ENCODE results near the gene ADARB2.
"Not testable (repeated sequence)": the region's sequence is repeated elsewhere in the genome, so short reads cannot be mapped to it uniquely, and the experiment has no call there.

Gene ADARB2

GRCh38 chr10:1414893-1415292 lies 322.4 kb downstream of the ADARB2 start:
- DNase-seq, result no peak

- DNase-seq, result not testable (repeated sequence)
Measured at GRCh38 chr10:1414346-1414745, 323.0 kb downstream of the ADARB2 start.

DNA sequence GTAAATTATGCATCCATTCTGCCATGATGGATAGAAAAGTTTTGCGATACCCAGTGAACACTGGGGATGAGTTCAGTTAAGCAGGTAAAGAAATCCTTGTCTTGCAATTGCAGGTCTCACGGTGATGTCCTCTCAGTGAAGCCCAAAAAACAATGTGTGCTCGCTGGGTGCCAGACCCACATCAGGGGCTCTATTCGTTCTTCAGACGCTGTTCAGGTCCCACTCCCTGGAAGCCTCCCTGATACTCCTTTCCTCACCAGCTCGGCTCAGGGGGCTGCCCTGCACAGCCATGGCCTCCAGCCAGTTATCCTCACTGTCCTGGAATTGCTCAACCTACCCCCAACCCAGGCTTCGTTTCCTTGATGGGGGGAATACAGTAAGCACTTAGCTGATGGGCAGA lies 323.5 kb downstream of the ADARB2 start:
- DNase-seq, result no peak

DNA sequence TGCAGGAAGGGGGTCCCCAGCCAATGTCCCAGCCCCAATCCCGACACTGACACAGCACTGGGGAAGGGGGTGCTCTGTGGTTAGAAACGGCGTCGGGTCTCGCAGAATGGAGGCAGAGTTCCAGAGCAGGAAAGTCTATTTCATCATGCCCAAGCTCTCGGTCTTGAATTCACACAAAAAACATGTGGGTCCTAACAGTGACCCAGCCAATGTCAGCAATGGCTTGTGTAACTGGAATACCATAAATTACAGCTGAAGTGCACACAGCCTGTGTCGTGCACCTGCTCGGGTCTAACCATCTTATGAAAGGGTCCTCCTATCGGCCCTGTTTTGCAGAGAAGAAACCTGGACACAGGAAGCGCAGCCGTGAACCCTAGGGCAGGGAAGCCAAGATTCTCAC lies 324.1 kb downstream of the ADARB2 start:
- no peak for DNase-seq

GRCh38 chr10:1412531-1413189 lies 324.7 kb downstream of the ADARB2 start:
- no peak for DNase-seq

DNA sequence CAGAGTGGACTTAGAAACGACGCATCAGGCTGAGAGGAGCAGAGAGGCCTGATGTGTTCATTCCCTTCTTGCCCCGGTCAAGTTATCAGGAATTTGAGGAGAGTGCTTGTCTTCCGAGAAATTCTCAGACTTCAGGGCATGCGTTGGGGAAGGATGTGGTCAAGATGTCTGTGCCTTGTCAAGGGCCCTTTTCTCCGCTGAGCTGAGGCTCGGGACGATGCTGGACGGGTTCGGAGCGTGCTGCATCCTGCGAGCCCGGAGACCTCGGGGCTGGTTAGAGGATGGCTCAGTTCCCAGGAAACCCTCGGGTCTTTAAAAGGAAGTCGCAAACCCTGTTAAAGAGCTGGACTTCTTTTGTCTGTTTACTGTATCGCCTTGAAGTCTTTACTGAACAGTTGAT lies 325.4 kb downstream of the ADARB2 start:
- no peak for DNase-seq

GRCh38 chr10:1411451-1411850 lies 325.9 kb downstream of the ADARB2 start:
- DNase-seq, result no peak

DNA sequence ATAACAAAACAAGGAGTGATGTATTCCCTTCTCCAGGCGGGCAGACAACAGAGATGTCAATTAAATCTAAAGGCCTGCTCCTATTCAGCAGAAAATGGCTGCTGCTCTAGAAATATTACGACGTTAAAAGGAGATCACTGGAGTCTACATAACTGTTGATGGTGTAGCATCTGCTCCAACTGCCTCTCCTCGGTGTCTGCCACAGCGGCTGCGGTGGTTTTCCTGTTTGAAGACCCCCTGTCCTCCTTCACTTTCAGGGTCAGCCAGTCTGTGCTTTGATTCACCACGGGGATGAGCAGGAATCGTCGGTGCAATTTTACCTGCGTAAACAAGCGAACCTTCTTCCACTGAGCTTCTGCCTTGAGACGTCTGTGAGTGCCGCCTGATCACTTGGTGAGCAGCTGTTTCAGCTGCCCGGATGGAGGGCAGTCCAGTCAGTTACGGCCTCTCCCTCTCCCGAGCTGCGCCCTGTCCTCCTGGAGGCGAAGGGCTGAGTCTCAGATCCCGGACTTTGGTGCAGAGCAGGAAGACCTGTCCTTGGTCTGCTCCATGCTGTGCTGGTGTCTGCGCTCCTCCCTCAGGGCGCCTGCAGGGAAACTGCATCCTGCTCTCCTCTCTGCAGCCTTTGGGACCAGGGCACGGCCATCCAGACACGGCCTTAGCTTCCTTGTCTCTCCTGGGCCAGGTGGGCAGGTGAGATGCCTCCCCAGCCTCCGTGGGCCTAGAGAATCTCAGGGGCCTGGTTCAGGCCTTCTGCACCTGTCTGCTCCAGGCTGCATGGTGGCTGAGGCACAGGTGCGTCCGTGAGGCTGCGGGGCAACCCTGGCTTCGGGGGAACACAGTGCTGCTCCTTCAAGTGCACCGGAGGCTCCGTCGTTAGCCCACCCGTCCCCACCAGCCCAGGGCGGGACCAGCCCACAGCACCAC lies 326.6 kb downstream of the ADARB2 start:
- DNase-seq, result no peak

DNA sequence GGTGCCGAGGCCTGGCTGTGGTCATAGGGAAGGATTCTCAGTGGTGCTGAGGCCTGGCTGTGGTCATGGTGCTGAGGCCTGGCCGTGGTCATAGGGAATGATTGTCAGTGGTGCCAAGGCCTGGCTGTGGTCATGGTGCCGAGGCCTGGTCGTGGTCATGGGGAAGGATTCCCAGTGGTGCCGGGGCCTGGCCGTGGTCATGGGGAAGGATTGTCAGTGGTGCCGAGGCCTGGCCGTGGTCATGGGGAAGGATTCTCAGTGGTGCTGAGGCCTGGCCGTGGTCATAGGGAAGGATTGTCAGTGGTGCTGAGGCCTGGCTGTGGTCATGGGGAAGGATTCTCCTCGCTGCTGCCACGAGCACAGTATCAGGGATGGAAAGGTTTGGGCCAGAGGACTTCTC lies 327.3 kb downstream of the ADARB2 start:
- no peak for DNase-seq

- DNase-seq, result no peak
Measured at GRCh38 chr10:1409392-1409791, 327.9 kb downstream of the ADARB2 start.

DNA sequence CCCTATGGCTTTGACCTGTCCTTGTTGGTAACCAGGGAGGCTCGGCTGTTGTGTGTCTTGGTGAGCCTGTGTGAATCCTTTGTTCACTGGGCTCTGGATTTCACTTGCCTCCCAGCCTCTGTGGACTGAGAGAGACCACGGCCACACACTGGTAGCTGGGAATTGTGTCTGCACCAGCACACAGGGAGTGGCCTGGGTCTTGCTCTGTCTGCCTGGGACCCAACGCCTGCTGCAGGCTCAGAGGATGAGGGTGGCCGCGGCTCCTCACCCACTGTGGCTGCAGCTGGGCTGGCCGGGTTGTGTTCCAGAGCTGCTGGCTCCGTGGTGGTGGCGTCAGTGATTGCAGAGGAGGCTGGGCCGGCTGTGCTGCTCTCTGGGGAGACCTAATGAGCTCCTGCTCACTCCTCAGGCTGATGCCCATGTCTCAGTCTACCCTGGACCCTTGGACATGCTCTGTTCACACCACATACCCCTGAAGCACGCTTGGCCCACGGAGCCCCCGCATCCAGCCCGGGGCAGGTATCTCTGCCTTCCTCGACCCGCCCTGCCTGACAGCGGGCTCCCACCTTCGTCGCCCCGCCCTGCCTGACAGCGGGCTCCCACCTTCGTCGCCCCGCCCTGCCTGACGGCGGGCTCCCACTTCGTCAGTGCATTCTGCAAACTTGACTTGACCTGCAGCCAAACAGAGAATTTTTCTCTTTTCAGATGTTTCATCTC lies 328.5 kb downstream of the ADARB2 start:
- no peak for DNase-seq

DNA sequence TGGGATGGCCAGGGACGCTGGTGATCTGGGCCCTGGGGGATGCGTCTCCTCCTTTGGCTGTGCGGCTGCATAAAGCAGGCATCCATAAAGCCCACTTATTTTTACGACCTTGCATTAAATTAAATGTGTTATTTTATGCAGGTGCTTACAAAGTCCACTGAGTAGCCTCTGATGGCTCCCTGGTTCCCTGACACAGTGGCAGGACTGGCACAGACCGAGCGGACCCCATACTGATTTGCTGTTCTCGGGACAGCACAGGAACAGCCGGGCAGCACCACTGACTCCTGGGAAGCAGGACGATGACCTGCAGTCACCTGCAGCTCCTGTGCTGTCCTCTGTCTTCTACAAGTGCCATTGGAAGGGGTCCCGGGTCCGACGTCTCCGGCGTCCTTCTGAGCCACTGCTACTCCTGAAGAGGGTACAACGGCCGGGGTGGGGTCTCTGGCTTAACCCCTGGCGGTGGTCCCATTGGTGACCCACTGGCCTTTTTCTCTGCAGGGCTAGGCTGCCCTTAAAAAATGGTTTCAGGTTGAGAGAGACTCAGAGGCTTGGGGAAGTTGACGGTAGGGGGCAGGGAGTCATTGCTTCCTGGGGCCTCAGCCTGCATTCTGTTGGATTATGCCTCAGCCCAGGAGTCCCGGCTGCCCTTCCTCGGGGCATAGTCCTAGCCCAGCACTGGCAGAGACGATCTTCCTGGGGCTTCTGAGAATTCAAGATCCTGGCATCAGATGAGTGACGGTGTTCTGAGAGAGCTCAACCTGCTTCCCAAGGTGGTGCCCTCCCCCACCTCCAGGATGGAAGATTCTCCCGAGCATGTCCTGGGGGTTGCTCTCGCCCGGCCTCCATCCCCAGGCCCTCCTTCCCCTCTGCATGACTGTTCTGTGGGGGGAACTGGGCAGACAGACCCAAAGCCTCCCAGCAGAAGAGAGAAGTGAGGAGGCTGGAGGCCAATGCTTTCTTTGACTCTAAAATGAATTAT lies 330.1 kb downstream of the ADARB2 start:
- no peak for DNase-seq

DNA sequence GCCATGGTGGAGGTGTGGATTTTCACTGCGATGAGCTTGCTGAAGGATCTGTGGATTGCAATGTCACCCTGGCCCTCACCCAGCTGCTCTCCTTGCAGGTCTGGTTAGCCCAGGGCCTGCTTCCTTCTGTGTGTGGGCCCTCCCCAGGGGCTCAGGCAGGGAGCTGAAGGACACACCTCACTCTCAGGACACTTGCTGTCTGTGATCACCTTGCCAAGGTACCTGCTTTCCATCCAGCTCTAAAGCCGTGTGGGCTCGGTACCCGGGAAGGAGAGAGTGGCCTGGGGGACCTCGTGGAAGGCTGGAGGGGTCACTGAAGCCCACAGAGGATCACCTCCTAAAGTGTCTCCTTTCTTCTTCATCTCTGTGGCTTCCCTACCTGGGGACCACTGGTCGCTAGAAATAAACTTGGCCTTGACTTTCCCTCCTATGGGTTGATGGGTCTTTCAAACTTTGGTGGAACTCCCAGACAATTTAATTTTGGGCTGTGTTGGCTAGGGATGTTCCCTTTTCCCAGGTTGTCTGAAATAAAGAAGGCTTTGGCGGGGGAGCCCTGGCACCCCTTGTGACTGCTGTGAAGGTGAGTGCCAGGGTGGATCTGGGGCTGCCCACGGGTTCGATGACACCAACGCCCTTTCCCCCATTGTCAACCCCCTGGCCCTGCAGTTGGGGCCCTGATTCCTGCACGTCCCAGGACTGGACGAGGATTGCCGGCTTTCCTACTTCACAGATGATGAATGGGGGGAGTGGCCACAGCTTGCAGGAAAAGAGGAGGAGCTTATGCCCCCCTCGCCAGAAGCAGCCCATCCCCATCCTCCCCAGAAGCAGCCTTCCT lies 331.0 kb downstream of the ADARB2 start:
- no peak for DNase-seq

GRCh38 chr10:1404323-1405260 lies 332.7 kb downstream of the ADARB2 start:
- DNase-seq, result no peak

- DNase-seq, result no peak
Measured at GRCh38 chr10:1403508-1404322, 333.6 kb downstream of the ADARB2 start.

- DNase-seq, result no peak
Measured at GRCh38 chr10:1402816-1403507, 334.4 kb downstream of the ADARB2 start.

- DNase-seq, result no peak
Measured at GRCh38 chr10:1402016-1402770, 335.1 kb downstream of the ADARB2 start.

Measured in suppressor macrophage treated with lipopolysaccharide for 1 hour (primary cell).